ENCODE measurements around the gene MAGI1.

DNA sequence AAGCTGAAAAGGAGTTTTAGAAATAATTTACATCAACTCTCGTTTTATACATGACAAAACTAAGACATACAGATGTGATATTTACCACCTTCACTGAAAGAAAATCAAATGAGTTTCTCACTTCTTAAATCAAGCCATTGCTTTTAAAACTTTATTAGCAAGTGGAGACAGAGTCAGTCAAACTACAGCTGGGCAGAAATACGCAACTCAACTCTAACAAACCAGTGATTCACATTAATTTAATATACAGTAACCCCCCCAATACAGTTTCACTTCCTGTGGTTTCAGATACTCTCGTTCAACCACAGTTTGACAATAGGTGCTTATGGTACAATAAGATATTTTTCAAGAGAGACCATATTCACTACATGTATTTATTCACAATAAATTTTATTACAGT lies 477.1 kb downstream of the MAGI1 start:
- TF ChIP-seq, protein P1, sequence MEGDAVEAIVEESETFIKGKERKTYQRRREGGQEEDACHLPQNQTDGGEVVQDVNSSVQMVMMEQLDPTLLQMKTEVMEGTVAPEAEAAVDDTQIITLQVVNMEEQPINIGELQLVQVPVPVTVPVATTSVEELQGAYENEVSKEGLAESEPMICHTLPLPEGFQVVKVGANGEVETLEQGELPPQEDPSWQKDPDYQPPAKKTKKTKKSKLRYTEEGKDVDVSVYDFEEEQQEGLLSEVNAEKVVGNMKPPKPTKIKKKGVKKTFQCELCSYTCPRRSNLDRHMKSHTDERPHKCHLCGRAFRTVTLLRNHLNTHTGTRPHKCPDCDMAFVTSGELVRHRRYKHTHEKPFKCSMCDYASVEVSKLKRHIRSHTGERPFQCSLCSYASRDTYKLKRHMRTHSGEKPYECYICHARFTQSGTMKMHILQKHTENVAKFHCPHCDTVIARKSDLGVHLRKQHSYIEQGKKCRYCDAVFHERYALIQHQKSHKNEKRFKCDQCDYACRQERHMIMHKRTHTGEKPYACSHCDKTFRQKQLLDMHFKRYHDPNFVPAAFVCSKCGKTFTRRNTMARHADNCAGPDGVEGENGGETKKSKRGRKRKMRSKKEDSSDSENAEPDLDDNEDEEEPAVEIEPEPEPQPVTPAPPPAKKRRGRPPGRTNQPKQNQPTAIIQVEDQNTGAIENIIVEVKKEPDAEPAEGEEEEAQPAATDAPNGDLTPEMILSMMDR (IDR thresholded peaks at IDR 0.05) = no peak
- TF ChIP-seq POLR2A (IDR thresholded peaks at IDR 0.05) = no peak
